GM18517 (cell line): Measurements from ENCODE around the gene C3orf52.

Source experiments
- ATAC-seq: cut with Tn5 transposase; IDR thresholded peaks from one replicate; pipeline ENCODE4 v1.9.1; 2021; ENCODE audit warnings: mild to moderate bottlenecking, moderate library complexity; ENCODE audit not compliant: unreplicated experiment

Gene C3orf52

DNA sequence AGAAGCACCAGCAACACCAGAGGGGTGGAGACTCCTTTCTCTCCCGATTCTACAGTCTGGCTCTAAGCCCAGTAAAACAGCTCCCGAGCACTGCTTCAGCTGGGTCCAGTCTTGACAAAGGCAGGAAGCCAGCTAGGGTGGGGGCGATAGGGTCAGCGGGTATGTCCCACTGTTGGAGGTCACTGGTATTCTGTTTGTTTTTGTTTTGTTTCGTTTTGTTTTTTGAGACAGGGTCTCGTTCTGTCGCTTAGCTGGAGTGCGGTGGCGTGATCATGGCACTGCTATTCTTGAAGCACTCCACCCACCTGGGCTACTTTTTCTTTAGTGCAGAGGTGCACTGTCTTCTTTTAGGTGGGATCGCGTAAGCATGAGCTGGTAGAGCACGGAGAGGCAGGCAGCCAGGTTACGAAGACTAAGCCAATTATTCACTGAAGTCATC is 30.6 kb downstream of the C3orf52 start:
- ATAC-seq = no peak

DNA sequence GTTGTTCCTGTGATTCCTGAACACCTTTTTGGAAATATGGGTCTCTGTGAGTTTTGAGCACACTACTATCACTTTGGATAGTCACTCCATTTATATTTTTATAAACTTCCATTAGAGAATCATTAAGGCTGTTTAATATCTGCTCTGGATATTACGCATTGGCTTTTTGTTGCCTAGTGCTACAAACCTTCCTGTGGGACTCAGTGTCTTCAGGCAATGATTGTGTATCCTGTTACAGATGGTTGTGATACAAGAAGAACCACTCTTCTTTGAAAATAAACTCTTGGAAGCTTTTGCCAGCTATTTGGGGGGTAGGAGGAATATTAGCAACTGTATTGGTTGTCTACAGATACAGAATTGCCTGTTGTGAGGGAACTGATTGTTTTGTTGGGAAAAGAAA is 31.2 kb downstream of the C3orf52 start:
- ATAC-seq = no peak

DNA sequence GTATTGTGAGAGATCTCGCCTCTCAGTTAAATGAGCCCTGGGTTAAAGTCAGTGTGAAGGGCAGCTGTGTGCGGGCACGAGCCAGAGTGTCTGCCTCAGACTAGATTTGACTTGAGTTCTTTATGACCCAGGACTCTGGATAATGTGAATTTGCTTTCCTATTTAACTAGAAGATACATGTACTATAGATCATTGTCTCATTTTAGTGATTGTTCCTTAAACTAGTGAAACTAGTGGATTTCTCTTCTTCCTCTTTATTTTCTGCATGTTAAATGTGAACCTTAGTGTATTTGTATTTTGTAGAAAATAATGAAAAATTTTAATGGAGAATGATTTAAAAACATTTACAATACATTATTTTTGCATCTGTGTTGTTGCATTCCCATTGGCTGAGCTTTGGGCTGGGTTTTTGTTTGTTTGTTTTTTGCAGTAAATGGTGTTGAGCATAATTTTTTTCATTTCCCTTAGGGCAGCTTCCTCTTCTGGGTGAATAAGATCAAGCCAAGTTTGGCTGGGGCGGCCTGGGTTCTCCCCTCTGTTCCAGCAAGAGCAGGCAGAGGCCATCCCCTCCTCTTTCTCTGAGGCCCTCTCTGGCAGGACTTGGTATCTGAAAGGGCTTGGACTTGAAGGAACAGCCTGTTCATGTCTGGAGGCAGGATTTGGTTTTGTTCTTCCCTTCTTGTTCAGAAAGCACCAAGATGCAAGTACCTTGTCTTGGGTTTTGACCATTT is 31.8 kb downstream of the C3orf52 start:
- no peak for ATAC-seq

DNA sequence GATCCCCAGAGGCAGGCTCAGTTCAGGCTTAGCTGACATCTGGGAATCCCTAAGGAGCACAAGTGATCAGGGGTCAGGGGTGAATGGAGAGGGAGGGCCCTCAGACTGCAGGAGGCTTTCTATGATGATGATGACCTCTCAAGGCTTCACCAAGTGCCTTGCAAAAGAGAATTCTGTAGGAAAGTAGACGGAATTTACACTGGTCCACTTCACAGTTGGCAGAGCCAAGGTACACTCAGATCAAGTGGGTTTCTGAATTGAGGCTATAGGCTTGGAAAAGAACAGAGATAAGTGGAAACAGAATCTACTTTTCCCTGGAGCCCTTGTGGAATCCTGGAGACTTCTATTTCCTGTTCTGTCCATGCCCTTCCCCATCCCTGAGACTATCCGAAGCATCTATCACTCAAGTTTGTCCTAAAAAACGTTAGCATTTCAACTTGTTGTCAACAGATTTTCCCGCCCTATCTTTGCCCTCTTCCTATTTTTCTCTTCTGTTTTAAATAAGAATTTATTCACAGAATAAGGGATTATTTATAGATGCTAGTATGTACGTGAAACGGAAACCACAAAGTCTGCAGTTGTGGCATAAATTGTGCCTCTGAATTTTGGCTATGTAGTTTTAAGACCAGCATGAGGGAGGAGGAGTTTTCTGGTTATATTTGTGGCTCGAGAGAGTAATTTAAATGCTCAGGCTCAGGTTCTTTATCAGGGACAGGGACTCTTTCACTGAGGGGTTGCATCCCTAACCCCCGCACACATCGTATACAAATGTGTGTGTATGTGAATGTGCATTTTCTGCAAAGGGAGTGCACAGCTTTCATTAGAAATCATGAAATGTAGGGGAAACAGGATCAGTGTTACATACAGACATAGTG is 34.0 kb downstream of the C3orf52 start:
- peak; percentile 31 for ATAC-seq

DNA sequence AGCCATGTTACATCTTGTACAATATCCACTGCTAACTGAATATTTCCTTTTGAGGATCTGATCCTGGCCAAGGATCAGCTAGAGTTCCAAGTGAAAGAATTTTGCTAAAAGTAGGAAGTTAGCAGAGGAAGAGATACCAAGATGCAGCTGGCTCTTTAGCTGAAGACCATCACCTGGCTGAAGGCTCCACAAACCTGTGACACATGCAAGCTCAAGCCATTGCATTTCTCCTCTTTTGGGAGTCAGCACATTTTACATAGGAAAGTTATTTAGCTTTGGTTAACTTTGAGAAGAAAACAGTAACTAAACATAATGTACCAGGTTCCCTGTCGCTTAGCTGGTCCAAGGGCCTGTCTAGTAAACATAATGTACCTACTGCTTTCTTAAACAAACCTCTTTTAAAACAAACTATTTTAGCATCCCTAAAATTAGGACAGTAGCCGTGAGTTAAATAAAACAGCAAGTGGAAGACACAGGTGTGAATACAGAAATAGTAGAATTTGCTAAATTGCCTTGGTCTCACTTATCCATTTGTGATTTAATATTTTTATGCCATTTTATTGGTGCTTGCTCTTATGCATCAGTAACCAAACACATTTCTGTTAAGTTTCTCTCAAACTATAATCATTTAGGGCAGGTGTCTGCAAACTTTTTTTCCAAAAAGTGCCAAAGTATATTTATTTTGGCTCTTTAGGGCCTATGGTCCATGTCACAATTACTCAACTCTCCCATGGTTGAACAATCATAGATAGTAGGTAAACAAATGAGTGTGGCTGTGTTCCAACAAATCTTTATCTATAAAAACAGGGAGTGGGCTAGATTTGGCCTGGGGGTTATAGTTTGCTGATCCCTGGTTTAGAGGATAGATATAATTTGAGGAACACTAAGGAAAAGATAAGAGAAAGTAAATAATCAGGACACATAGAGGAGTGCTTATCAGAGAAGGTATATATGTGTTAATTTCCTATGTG is 35.7 kb downstream of the C3orf52 start:
- no peak for ATAC-seq

DNA sequence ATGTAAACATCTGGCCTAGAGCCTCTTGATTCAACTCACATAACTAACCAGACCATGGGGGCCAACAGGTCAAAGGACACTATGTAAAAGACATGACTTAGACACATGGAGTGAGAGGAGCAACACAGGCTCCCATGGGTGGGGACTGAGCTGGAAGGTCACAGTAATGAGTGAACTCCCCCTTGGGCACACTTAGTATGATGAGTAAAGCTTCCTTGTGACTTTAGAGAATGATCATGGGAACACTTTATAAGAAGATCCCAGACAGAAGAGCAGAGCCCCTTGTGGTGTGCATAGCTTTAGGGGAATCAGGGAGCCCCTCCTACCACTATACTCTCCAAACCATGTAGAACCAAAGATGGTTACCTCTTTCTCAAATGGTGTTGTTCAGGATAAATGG is 36.7 kb downstream of the C3orf52 start:
- ATAC-seq = no peak

DNA sequence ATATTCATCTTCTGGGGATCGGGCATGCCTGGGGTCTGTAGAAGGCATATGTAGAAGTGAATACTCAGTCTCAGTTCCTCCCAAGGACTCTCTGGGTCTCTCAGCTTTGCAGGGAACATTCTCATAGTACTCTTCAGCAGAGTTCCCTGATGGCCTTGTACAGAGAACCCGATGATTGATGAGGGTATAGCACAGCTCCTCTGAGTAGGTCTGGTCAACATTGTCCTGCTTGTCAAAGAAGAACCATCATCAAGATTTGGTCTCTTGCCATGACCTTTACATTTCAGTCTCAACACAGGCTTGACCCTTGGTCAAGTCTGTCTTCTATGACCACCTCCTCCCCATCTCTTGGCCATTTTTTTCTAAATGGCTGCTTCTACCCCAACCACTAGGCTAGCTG is 37.4 kb downstream of the C3orf52 start:
- ATAC-seq = no peak

DNA sequence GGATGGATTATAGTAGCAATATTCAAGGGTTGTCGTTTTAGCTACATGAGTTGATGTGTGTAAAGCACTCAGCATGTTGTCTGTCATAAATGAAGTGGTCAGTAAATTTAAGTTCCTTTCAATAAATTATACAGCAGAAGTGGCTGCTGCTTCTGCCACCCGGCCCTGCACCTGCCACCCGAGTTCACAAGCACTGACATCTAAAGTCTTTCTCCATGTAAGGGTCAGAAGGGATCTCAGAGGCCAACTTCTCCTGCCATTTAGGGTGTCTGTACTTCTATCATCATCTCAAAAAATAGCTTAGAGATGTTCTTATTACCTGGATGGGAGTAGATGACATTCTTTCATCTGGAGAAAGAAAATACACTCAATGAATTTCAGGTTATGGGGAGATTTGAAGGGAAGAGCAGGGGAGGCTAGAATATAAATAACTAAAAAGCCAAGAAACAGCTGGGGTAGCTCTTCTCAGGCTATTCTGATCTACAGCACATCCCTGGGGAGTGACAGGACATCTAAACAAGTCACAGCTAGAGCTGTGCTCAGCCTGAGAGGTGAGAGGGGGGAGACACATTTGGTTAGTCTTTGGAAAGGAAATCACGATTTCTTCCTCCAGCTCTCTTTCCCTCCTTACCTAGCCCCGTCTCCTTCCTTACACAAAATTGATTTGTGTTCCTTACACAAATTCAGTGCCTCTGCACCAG is 38.9 kb downstream of the C3orf52 start:
- no peak for ATAC-seq

DNA sequence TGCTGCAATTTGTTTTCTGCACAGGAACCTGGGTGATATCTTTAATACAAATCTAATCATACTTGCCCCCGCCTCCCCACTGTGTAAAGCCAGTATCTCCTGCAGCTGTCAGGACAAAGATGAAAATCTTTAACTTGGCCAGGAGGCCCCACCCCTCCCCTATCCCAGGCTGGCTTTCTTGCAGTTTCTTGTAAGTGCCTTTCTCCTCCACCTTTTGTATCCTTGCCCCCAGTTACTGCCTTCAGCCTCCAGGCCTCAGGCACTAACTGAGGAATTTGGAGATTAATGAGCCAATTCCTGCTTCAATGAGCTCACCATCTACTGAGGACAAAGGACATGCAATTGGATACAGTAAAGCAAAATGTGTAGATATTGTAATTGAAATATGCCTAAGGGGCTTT is 40.3 kb downstream of the C3orf52 start:
- no peak for ATAC-seq

DNA sequence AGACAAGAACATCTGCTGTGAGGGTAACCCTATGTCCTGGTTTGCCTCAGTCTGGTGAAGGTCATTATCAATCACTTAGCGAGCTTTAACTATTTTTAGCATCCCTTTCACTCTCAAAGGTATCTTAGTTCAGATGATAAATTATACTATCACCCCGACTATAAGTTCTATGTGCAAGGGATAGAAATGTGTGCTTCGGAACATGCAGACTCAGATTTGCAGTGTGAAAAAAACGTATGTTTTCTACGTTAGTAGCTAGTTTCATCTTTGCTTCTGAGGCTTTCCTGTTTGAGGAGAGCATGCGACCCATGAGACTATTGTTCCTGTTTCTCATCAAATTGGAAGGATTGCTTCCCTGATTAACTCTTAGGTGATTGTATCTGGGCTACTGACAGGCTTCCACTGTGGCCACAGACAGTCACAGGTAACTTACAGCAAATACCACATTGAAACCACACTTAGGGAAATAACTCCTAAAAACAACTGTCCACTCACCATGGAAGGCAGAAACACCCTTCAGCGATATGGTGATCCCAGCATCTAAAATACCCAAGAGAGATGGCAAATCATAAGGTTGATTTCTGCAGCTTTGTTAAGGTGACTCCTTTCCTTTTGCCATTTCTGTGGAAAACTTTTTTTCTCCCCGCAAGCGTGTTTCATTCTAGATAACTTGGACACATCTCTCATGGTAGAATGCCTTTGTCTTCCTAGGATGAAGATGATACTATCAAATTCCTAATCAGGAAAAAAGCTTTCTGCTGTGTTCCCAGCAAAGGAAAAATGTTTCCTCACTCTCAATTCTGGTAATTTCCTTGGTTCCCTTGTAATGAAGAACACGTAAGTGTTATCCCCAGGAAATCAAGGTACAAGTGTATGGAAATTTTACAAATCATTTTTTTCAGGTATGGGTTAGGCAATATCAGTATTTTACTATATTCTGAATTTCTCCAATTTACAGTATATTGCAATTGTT is 41.6 kb downstream of the C3orf52 start:
- no peak for ATAC-seq

DNA sequence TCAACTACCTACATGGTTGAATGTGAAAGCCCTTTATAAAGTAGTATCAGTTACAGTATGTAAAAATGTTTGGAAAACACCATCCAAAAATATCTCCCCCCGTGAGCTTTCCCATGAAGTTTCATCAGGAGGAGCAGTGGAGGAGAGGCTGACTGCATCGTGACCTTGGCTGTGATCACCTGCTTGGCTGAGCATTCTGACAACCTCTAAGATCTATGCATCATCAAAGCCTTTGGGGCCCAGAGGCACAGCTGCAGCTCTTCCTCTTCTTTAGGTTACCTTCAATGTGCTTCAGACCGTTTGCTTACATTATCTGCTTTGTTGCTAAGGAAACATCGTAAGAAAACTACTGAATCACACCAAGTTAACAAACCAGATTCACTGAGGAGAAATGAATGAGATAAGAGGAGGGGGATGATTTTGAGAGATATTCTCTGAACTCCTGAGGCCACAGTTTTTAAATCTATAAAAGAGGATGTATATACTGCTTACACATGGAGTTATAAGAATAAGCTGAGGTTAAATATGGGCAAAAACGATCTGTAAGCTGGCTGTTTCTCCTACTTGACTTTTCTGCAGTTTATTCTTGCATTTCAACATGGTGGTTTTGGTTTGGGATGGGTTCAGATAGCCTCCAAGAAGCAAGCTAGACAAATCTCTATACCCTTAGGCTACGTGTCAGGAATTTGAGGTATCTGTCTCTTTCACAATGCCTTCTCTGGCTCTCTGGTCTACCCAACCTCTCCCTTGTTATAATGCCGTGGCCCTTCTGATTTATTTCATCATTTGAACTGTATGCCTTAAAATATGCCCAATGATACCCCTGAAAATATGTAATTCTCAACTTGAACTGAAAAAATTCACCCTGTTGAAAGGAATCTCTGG is 42.9 kb downstream of the C3orf52 start:
- peak; percentile 56 for ATAC-seq

DNA sequence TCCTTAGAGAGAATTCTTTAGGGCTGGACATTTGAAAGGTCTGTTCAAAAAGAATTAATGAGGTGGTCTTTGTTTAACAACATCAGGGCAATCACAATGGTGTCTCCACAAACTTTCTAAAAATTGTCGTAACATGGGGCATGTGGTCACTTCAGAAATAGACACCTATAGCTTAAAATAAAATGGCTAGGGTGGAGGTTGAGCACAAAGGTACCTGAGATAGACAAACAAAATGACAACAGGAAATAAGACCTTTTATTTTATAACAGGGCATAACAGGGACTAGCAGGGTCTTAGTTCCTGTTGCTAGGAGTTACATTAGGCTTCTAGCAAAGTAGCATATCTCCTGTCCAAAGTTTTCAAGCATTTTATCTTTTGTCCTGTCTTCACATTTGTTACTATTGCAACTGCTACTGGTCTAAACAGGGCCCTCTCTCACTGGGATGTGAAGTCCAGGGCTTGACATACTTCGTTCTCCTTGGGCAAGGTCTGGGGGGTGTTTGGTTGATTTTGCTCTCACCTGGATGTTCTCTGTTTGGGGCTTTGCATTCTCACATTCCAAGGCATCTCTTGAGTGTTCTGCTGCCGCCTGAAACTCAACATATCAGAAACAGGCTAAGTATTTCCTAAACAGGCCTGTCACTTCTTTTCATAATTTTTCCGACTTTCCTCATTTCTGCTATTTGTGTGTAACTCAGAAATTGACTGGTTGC is 43.9 kb downstream of the C3orf52 start:
- no peak for ATAC-seq

DNA sequence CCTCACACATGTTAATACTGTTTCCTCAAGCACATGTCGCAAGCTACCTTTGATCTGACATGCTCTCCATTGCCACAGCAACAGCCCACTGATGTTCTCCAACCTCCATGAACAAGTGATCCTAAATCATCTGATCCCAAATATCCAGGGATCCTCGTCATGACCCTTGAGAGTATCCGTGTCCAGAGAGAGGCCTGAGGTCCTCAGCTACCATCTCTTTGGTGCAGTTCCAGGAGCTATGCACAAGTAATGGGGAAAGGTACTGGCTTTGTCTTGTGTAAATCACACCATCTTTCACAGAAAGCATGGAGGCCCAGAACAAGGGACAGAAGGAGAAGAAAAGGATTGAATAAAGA is 44.4 kb downstream of the C3orf52 start:
- ATAC-seq = no peak

DNA sequence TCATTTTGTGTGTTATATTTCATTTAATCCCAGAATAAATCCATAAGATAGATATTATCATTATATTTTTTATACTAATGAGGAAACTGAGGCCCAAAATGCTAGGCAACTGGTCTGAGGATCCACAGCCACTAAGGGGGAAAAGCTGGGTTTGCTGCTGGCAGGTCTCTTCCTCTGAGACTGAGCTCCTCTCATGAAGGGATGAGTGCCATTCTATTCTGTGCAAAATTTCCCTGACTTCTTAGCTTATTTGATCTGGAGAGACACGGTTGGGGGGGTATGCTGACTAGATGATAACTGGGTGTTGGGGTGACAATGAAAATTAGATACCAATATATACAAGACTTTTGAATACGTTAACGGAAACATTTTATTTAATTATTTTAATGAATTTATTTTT is 44.9 kb downstream of the C3orf52 start:
- no peak for ATAC-seq

DNA sequence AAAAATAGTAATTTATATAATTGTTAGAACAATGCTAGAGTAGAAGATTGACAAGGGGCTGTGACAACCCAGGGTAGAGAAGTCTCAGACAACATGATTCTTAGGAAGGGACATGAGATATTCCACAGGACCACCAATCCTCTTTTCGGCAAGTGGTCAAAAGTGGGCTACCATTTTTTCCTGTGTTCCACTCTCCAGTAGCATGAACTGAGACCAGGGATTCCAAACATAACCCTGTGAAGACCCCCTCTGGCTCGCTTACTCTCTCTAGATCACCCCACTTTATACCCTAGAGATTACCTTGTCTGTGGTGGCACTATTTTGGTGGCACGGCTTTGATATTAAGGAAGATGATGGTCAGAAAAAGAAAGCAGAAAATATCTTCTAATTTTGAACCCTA is 45.9 kb downstream of the C3orf52 start:
- no peak for ATAC-seq

DNA sequence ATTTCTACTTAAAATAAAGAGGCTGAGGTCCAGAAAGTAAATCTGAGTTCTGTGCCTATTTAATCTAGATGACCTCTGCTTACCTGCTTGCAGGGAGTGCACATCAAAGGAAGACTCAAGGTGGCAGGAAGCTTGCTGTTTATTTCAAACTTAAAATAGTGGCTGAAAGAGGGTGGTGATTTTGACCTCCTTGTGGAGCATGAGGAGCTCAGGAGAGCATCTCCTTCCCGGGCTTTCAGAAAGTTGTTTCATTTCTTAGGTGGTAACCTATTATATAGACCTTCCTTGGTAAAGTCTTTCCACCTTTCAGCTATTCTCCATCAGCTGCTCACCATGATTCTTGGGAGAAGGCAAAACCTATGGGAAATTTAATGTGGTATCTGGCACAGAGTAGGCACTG is 46.4 kb downstream of the C3orf52 start:
- no peak for ATAC-seq

DNA sequence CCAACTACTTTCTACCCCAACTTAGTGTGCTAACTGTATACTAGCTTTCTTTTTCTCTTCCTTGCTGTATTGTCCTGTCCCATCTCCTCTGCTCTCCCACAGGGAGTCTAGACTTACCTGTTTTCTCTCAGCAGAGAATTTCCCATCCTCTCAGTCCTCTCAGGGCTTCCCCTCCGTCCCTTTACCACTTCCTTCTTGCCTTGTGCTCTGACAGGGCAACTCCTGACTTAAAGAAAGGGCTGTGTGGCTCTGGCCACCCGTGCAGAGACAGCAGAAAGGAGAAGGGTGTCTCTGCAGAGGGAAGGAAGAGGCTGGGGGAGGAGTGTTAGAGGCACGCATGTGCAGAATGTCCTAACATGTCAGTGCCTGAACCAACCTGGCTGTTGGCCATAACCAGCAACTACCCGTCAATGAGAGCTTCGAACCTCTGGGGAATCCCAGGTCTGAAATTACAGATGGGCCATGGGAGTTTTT is 46.8 kb downstream of the C3orf52 start, which contains the start of gene GCSAM:
TSS of gene GCSAM (minus strand) at position 274 of the 474 bp plus-strand sequence. CDS start at position 146, 128 bp downstream.
- ATAC-seq = peak; percentile 70
